Measurements from ENCODE around the gene KLF18. TPM values are rescaled to one million over a fixed set of nuclear protein-coding genes. Genes with fewer than 3 reads are reported as not detected.

Gene KLF18
- not detected in 2 replicates for total RNA-seq
- total RNA-seq (2013) = not detected
- polyA plus RNA-seq = not detected in 2 replicates
- polyA minus RNA-seq = 0.07 TPM in 1 of 2 replicates, not detected in the other

DNA sequence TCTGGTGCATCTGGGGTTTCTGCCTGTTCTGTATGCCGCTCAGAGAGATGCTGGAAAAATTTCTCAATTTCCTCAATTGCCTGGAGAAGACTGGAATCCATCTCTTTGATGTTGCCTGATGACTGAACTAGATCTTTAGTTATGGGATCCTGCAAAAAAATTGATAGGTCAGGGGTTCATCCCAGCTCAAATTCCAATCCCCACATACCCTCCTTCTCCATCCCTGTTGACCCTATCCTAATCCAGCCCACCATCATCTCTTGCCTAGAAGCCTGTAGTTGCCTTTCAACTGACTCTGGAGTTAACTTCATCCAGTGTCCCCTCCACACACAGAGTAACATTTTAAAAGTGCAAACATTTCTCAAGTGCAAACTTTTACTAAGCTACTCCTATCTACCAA lies at the start of gene KLF18:
KLF18 (minus strand) TSS at position 101 of the 400 bp plus-strand sequence; CDS start at position 101, 0 bp downstream.
- no peaks in the 10 kb centered on the region for H3K4me1 ChIP-seq (ENCODE audit: control insufficient read depth in 2 of 2, insufficient read depth in 2 of 2, low read length in 2 of 2)
- WGBS (ENCODE audit: insufficient coverage) = no CpG with 5 or more reads among the region's 1 CpG
- Mint-ChIP-seq H3K27me3 (peaks cover 3% of the 10 kb centered on the region), H3K4me3 (no peak within 1 kb of the TSS), H3K27ac (no peak within 1 kb of the TSS), H3K4me1 (no peaks in the 10 kb centered on the region), H3K9me3 (ENCODE audit: insufficient read depth) (peaks cover 9% of the 10 kb centered on the region)
- DNase-seq (no peak), ATAC-seq (ENCODE audit: low read depth) (no peak)
- H3K9ac ChIP-seq (ENCODE audit: low read length) = no peak within 1 kb of the TSS
- H3K4me2 ChIP-seq (replicated peaks; ENCODE audit: low read depth, low read length, poor library complexity, severe bottlenecking) = no peak within 1 kb of the TSS
- peaks cover 3 to 22% (median 22%) of the 10 kb centered on the region in 3 donors for H3K9me3 ChIP-seq (ENCODE audit: control extremely low read depth in 1 of 3, control insufficient read depth in 2 of 3, insufficient read depth in 1 of 3, low read length in 2 of 3)
- CTCF ChIA-PET = no interaction called here
- intact Hi-C loops (cut with micrococcal nuclease) = no loop called here
- H3K4me3 ChIP-seq (ENCODE audit: control extremely low read depth in 1 of 5, extremely low read depth in 1 of 5, insufficient read depth in 1 of 5, low read depth in 2 of 5, low read length in 4 of 5) = no peak within 1 kb of the TSS
- H3K36me3 ChIP-seq (replicated peaks in 1 of 2; ENCODE audit: control extremely low read depth in 1 of 2, control insufficient read depth in 1 of 2, extremely low read depth in 1 of 2, insufficient read depth in 2 of 2, low read length in 1 of 2) = no peaks in the 10 kb centered on the region
- H3K27ac ChIP-seq (ENCODE audit: low read length in 2 of 2) = no peak within 1 kb of the TSS
- H4K20me1 ChIP-seq (ENCODE audit: control insufficient read depth, insufficient read depth, low read length, poor library complexity, severe bottlenecking) = no peaks in the 10 kb centered on the region
- POLR2A ChIA-PET = no interaction called here
- H3K79me2 ChIP-seq (ENCODE audit: control insufficient read depth, insufficient read depth, low read length) = no peaks in the 10 kb centered on the region
- H3K27me3 ChIP-seq (replicated peaks in 1 of 4; ENCODE audit: control extremely low read depth in 1 of 4, control insufficient read depth in 3 of 4, insufficient read depth in 4 of 4, low read length in 3 of 4) = peaks cover 0 to 5% (median 1%) of the 10 kb centered on the region in 4 experiments
- H2AFZ ChIP-seq (ENCODE audit: insufficient read depth, low read depth, low read length, poor library complexity, severe bottlenecking) = no peak within 1 kb of the TSS
- TF ChIP-seq, protein P1, sequence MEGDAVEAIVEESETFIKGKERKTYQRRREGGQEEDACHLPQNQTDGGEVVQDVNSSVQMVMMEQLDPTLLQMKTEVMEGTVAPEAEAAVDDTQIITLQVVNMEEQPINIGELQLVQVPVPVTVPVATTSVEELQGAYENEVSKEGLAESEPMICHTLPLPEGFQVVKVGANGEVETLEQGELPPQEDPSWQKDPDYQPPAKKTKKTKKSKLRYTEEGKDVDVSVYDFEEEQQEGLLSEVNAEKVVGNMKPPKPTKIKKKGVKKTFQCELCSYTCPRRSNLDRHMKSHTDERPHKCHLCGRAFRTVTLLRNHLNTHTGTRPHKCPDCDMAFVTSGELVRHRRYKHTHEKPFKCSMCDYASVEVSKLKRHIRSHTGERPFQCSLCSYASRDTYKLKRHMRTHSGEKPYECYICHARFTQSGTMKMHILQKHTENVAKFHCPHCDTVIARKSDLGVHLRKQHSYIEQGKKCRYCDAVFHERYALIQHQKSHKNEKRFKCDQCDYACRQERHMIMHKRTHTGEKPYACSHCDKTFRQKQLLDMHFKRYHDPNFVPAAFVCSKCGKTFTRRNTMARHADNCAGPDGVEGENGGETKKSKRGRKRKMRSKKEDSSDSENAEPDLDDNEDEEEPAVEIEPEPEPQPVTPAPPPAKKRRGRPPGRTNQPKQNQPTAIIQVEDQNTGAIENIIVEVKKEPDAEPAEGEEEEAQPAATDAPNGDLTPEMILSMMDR (IDR thresholded peaks at IDR 0.05) = no peak
- TF ChIP-seq EZH2 (IDR thresholded peaks at IDR 0.05; ENCODE audit: borderline replicate concordance, insufficient read depth, low read depth, low read length, poor library complexity, severe bottlenecking) = no peak

DNA sequence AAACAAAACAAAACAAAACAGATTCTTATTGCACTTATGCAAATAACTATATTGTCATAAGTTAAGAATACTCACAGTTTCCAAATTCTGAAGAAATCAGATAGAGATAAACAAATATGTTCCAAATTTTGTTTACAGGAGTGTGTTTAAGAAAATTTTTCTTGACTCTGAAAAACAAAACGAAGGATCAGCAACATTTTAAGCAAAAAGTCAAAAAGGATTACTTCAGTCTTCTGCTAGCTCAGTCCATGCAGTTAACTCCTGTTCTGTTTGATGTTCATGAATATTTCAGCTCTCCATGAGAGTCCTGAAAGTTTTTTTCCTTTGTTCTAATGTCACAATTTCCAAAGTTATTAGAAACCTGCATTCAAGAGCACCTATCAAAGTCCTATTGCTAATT lies 33.2 kb upstream of the KLF18 start:
- Histone ChIP-seq H3K9me3 (ENCODE audit: control extremely low read depth in 1 of 3, control insufficient read depth in 2 of 3, insufficient read depth in 1 of 3, low read length in 2 of 3) (peaks cover 0 to 21% (median 12%) of the 10 kb centered on the region in 3 donors), H3K79me2 (ENCODE audit: control insufficient read depth, insufficient read depth, low read length) (no peaks in the 10 kb centered on the region), H3K4me3 (ENCODE audit: control extremely low read depth in 1 of 5, extremely low read depth in 1 of 5, insufficient read depth in 1 of 5, low read depth in 2 of 5, low read length in 4 of 5) (no peak overlapping the region), H3K27me3 (replicated peaks in 1 of 4; ENCODE audit: control extremely low read depth in 1 of 4, control insufficient read depth in 3 of 4, insufficient read depth in 4 of 4, low read length in 3 of 4) (no peaks in the 10 kb centered on the region), H4K20me1 (ENCODE audit: control insufficient read depth, insufficient read depth, low read length, poor library complexity, severe bottlenecking) (no peaks in the 10 kb centered on the region), H3K9ac (ENCODE audit: low read length) (no peak overlapping the region), H3K27ac (ENCODE audit: low read length in 2 of 2) (no peak overlapping the region), H2AFZ (ENCODE audit: insufficient read depth, low read depth, low read length, poor library complexity, severe bottlenecking) (no peak overlapping the region), H3K36me3 (replicated peaks in 1 of 2; ENCODE audit: control extremely low read depth in 1 of 2, control insufficient read depth in 1 of 2, extremely low read depth in 1 of 2, insufficient read depth in 2 of 2, low read length in 1 of 2) (no peaks in the 10 kb centered on the region), H3K4me1 (ENCODE audit: control insufficient read depth in 2 of 2, insufficient read depth in 2 of 2, low read length in 2 of 2) (no peaks in the 10 kb centered on the region), H3K4me2 (replicated peaks; ENCODE audit: low read depth, low read length, poor library complexity, severe bottlenecking) (no peak overlapping the region)
- WGBS (ENCODE audit: insufficient coverage) = 67% methylated on average over 1 of the region's 1 CpG
- no peak for DNase-seq
- ChIA-PET CTCF (no interaction called here), POLR2A (no interaction called here)
- H3K4me1 Mint-ChIP-seq = no peaks in the 10 kb centered on the region
- H3K27ac Mint-ChIP-seq = no peak overlapping the region
- H3K9me3 Mint-ChIP-seq (ENCODE audit: insufficient read depth) = no peaks in the 10 kb centered on the region
- TF ChIP-seq, protein P1 (IDR thresholded peaks at IDR 0.05) = no peak
- no peak for TF ChIP-seq EZH2 (IDR thresholded peaks at IDR 0.05; ENCODE audit: borderline replicate concordance, insufficient read depth, low read depth, low read length, poor library complexity, severe bottlenecking)
- no peak overlapping the region for H3K4me3 Mint-ChIP-seq
- ATAC-seq (ENCODE audit: low read depth) = no peak
- intact Hi-C loops (cut with micrococcal nuclease) = no loop called here
- H3K27me3 Mint-ChIP-seq = peaks cover 17% of the 10 kb centered on the region
